ENCODE measurements around the gene NCKAP5.

GRCh38 chr2:132731441-132731840 lies 836.8 kb downstream of the NCKAP5 start:
- TF ChIP-seq CTCF (CRISPR knock-in tag; IDR thresholded peaks at IDR 0.05) (no peak), MTF2 (CRISPR knock-in tag; IDR thresholded peaks at IDR 0.05; ENCODE audit: borderline replicate concordance) (no peak), ZNF562 (CRISPR knock-in tag; IDR thresholded peaks at IDR 0.05; ENCODE audit: borderline replicate concordance) (no peak), CBX2 (IDR thresholded peaks at IDR 0.05; ENCODE audit: low read depth, low read length) (no peak), CBX2 (CRISPR knock-in tag; IDR thresholded peaks at IDR 0.05; ENCODE audit: low read depth) (no peak), FOXM1 (CRISPR knock-in tag; IDR thresholded peaks at IDR 0.05) (no peak), SMC3 (IDR thresholded peaks at IDR 0.05; ENCODE audit: low read length) (no peak)
- TF ChIP-seq, protein P1, sequence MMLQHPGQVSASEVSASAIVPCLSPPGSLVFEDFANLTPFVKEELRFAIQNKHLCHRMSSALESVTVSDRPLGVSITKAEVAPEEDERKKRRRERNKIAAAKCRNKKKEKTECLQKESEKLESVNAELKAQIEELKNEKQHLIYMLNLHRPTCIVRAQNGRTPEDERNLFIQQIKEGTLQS (CRISPR knock-in tag; IDR thresholded peaks at IDR 0.05): no peak
- TF ChIP-seq, protein P2, sequence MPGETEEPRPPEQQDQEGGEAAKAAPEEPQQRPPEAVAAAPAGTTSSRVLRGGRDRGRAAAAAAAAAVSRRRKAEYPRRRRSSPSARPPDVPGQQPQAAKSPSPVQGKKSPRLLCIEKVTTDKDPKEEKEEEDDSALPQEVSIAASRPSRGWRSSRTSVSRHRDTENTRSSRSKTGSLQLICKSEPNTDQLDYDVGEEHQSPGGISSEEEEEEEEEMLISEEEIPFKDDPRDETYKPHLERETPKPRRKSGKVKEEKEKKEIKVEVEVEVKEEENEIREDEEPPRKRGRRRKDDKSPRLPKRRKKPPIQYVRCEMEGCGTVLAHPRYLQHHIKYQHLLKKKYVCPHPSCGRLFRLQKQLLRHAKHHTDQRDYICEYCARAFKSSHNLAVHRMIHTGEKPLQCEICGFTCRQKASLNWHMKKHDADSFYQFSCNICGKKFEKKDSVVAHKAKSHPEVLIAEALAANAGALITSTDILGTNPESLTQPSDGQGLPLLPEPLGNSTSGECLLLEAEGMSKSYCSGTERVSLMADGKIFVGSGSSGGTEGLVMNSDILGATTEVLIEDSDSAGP (CRISPR knock-in tag; IDR thresholded peaks at IDR 0.05; ENCODE audit: borderline replicate concordance): no peak

All from HepG2 (cell line).